Colon (tissue), 2 donors: ENCODE results near the gene AUH.

Source experiments
- FAIRE-seq: peaks from 2 replicates; lab custom pipeline; 2012; peaks lifted over from hg19 to GRCh38; lab: Jason Lieb, UNC
- donor health status: control.
- donor health status: control.

AUH gene

DNA sequence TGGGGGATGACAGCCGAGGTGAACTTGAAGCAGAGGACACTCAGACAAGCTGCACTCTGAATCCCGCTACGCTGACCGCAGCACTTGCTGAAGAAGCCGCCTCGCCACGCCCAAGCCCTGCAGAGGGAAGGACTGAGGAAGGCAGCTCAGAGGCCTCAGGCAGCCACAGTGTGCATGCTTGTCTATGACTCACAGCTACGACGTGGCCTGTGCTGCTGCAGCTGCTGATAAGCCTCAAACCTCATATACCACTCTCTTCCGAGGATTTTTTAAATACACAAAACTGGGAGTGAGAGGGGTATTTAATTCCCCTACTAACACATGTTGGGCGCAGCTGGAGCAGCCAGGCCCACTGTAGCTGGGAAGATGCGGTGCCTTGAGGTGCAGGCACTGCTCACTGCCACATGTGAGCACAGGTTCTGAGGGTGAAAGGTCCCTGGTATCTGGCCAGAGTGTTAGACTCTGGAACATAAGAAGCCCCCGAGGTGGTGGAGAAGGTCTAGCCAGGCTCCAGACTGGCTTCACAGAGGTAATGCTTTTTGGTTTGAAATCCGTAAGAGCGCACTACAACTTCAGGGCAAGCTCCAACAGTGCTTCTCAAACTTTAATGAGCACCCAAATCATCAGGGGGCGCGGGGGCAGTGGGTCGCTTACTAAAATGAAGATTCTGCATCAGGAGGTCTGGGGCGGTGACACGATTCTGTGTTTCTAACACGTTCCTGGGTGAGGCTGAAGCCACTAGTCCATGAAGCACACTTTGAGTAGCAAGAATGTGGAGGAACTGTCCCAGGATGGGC is 196.8 kb downstream of the AUH start:
- FAIRE-seq = no peak
